Measurements from ENCODE around the gene MARK4. TPM values are rescaled to one million over a fixed set of nuclear protein-coding genes. Genes with fewer than 3 reads are reported as not detected.
"Not testable (repeated sequence)": the region's sequence is repeated elsewhere in the genome, so short reads cannot be mapped to it uniquely, and the experiment has no call there.

MARK4 gene
- total RNA-seq, 1 donor from 2014 or later, result 165 TPM

DNA sequence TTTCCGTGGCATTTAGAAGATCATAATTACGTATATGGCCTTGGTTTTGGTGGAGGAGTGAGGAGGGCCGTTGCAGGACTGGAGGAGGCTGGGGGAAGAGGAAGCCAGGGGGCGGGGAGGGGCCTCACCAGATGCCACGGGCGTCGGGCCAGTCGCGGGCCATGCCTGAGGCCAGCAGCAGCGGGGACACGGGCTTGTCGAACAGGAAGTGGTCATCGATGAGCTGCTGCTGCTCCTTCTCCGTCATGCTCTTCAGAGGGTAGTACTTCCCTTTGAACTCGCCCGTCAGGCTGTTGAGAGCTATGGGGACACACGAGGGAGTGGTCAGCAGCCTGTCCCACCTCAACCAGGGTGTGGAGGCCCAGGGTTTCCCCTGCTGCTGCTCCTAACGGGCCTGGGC, 60.5 kb downstream of the MARK4 start:
- DNase-seq (ENCODE audit: low spot score), result no peak
- no peak overlapping the region for H3K27ac Mint-ChIP-seq (ENCODE audit: unreplicated experiment)
- H3K4me1 Mint-ChIP-seq (ENCODE audit: unreplicated experiment), result peaks cover 2% of the 10 kb centered on the region

DNA sequence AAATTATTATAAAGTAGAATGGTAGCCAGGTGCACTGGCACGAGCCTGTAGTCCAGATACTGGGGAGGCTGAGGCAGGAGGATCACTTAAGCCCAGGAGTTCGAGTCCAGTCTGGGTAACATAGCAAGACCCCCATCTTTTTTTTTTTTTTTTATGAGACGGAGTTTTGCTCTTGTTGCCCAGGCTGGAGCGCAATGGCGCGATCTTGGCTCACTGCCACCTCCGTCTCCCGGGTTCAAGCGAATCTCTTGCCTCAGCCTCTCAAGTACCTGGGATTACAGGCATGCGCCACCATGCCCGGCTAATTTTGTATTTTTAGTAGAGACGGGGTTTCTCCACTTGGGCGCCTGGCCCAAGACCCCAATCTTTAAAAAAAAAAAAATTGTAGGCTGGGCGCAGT, 61.2 kb downstream of the MARK4 start:
- not testable (repeated sequence) for DNase-seq (ENCODE audit: low spot score); H3K36me3 Mint-ChIP-seq (ENCODE audit: low read depth, unreplicated experiment); H3K4me1 Mint-ChIP-seq (ENCODE audit: unreplicated experiment); H3K27ac Mint-ChIP-seq (ENCODE audit: unreplicated experiment); H3K9me3 Mint-ChIP-seq (ENCODE audit: unreplicated experiment); H3K4me3 Mint-ChIP-seq (ENCODE audit: unreplicated experiment)
- peaks cover 12% of the 10 kb centered on the region for H3K27me3 Mint-ChIP-seq (ENCODE audit: unreplicated experiment)

More for the DNA sequence above, 60.5 kb downstream of the MARK4 start:
- H3K27me3 Mint-ChIP-seq (ENCODE audit: unreplicated experiment), result peaks cover 14% of the 10 kb centered on the region
- no peaks in the 10 kb centered on the region for H3K9me3 Mint-ChIP-seq (ENCODE audit: unreplicated experiment)
- no peak overlapping the region for H3K4me3 Mint-ChIP-seq (ENCODE audit: unreplicated experiment)
- H3K36me3 Mint-ChIP-seq (ENCODE audit: low read depth, unreplicated experiment), result no peaks in the 10 kb centered on the region
- TF ChIP-seq, protein P1, sequence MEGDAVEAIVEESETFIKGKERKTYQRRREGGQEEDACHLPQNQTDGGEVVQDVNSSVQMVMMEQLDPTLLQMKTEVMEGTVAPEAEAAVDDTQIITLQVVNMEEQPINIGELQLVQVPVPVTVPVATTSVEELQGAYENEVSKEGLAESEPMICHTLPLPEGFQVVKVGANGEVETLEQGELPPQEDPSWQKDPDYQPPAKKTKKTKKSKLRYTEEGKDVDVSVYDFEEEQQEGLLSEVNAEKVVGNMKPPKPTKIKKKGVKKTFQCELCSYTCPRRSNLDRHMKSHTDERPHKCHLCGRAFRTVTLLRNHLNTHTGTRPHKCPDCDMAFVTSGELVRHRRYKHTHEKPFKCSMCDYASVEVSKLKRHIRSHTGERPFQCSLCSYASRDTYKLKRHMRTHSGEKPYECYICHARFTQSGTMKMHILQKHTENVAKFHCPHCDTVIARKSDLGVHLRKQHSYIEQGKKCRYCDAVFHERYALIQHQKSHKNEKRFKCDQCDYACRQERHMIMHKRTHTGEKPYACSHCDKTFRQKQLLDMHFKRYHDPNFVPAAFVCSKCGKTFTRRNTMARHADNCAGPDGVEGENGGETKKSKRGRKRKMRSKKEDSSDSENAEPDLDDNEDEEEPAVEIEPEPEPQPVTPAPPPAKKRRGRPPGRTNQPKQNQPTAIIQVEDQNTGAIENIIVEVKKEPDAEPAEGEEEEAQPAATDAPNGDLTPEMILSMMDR (IDR thresholded peaks at IDR 0.05; ENCODE audit: unreplicated experiment), result no peak

DNA sequence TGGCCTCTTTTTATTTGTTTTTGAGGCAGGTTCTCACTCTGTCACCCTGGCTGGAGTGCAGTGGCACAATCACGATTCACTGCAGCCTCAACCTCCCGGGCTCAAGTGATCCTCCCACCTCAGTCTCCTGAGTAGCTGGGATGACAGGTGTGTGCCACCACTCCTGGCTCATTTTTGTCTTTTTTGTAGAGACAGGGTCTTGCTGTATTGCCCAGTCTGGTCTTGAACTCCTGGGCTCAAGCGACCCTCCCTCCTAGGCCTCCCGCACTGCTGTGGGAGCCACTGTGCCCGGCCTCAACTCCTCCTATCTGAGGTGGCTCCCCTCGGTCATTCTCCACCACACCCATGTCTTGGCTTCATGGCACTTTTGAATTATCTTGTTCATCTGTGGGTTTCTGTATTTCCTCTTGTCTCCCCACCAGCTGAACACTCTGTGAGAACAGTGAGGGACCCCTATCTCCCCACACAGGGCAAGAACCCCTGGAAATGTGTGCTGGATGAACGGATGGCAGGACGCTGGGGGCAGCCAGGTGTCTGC, 63.7 kb downstream of the MARK4 start:
- Mint-ChIP-seq H3K9me3 (ENCODE audit: unreplicated experiment) (no peaks in the 10 kb centered on the region), H3K27me3 (ENCODE audit: unreplicated experiment) (peaks cover 12% of the 10 kb centered on the region), H3K4me1 (ENCODE audit: unreplicated experiment) (peaks cover 2% of the 10 kb centered on the region), H3K36me3 (ENCODE audit: low read depth, unreplicated experiment) (no peaks in the 10 kb centered on the region), H3K4me3 (ENCODE audit: unreplicated experiment) (no peak overlapping the region), H3K27ac (ENCODE audit: unreplicated experiment) (no peak overlapping the region)
- TF ChIP-seq, protein P1 (IDR thresholded peaks at IDR 0.05; ENCODE audit: unreplicated experiment), result no peak
- DNase-seq (ENCODE audit: low spot score), result no peak

DNA sequence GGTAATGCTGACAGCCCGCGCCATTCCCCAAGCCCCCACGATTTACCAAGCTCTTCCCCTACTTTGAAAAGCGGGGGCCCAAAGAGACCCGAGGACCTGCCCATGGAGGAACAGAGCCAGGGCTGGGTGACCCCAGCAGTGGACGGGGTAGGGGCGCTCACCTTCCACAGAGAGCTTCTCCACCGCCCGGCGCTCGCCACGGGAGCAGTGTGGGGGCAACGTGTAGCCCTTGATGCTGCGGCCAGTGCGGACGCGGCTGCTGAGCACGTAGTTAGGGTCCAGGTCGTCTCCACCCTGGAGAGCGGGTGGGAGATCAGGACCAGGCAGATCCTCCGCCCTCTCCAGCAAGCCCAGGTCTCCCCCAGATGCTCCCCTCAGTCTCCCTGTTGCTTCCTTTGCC, 64.2 kb downstream of the MARK4 start:
- Mint-ChIP-seq H3K9me3 (ENCODE audit: unreplicated experiment) (no peaks in the 10 kb centered on the region), H3K36me3 (ENCODE audit: low read depth, unreplicated experiment) (no peaks in the 10 kb centered on the region), H3K27me3 (ENCODE audit: unreplicated experiment) (peaks cover 12% of the 10 kb centered on the region)

DNA sequence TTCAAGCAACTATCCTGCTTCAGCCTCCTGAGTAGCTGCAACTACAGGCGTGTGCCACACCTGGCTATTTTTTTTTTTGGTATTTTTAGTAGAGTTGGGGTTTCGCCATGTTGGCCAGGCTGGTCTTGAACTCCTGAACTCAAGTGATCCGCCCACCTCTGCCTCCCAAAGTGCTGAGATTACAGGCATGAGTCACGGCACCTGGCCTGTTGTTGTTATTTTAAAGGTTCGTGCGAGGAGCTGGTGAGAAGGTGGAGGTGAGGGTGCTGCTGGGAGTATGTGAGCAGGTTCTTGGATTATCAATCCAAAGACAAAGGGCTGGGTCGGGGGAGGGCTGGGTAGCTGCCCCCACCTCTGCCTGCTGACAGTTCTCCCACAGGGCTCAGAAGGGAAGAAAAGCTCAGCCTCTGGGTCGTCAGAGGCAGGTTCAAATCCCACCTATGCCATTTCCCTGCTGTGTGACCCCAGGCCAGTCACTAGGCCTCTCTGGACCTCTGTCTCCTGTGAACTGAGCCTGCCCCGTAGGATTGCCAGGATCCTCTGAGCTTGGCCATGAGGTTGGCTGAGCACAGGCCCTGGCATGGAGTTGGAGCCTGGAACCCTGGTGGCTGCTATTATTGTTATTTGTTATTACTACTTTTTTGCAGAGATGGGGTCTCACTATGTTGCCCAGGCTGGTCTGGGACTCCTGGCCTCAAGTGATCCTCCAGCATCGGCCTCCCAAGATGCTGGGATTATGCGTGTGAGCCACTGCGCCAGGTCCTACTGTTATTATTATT, 70.1 kb downstream of the MARK4 start:
- Mint-ChIP-seq H3K27me3 (ENCODE audit: unreplicated experiment) (peaks cover 16% of the 10 kb centered on the region), H3K4me3 (ENCODE audit: unreplicated experiment) (no peak overlapping the region), H3K27ac (ENCODE audit: unreplicated experiment) (no peak overlapping the region), H3K4me1 (ENCODE audit: unreplicated experiment) (no peaks in the 10 kb centered on the region), H3K9me3 (ENCODE audit: unreplicated experiment) (no peaks in the 10 kb centered on the region), H3K36me3 (ENCODE audit: low read depth, unreplicated experiment) (no peaks in the 10 kb centered on the region)
- no peak for DNase-seq (ENCODE audit: low spot score)
- TF ChIP-seq, protein P1 (IDR thresholded peaks at IDR 0.05; ENCODE audit: unreplicated experiment), result no peak

More for the DNA sequence above, 64.2 kb downstream of the MARK4 start:
- H3K4me3 Mint-ChIP-seq (ENCODE audit: unreplicated experiment), result no peak overlapping the region
- DNase-seq (ENCODE audit: low spot score), result no peak
- H3K4me1 Mint-ChIP-seq (ENCODE audit: unreplicated experiment), result peaks cover 2% of the 10 kb centered on the region
- TF ChIP-seq, protein P1 (IDR thresholded peaks at IDR 0.05; ENCODE audit: unreplicated experiment), result no peak
- H3K27ac Mint-ChIP-seq (ENCODE audit: unreplicated experiment), result no peak overlapping the region

All from endothelial cell (in vitro differentiated cells).